Measurements from ENCODE around the gene CFC1B.
"Not testable (repeated sequence)": the region's sequence is repeated elsewhere in the genome, so short reads cannot be mapped to it uniquely, and the experiment has no call there.

CFC1B gene

GRCh38 chr2:130520992-130521391, at the start of gene CFC1B:
TSS of gene CFC1B (plus strand) at chr2:130521222. CDS start at chr2:130521485, 263 bp downstream.
- DNase-seq = not testable (repeated sequence)

GRCh38 chr2:130491073-130491472, 29.9 kb upstream of the CFC1B start:
- not testable (repeated sequence) for DNase-seq

DNA sequence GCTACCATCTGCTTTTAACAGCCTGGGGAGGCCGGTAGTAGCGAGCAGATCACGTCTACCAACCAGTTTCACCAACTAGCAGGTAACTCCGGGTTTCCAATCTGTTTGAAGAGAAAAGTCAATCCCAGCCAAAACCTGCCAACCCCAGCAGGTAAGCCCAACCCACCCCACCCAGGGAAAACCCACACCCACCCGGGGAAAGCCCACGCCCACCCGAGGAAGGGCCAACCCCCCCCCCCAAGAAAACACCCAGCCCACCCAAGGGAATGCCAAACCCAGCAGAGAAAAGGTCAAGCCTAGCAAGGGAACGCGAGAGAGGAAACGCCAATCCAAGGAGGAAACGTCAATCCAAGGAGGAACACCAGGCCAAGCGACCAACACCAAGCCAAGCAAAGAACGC, 11.8 kb upstream of the CFC1B start, which contains the start of gene POTEI:
Gene POTEI (minus strand): TSS at position 101 of the 400 bp plus-strand sequence. CDS start 93 bp downstream, at position 8.
- not testable (repeated sequence) for DNase-seq

DNA sequence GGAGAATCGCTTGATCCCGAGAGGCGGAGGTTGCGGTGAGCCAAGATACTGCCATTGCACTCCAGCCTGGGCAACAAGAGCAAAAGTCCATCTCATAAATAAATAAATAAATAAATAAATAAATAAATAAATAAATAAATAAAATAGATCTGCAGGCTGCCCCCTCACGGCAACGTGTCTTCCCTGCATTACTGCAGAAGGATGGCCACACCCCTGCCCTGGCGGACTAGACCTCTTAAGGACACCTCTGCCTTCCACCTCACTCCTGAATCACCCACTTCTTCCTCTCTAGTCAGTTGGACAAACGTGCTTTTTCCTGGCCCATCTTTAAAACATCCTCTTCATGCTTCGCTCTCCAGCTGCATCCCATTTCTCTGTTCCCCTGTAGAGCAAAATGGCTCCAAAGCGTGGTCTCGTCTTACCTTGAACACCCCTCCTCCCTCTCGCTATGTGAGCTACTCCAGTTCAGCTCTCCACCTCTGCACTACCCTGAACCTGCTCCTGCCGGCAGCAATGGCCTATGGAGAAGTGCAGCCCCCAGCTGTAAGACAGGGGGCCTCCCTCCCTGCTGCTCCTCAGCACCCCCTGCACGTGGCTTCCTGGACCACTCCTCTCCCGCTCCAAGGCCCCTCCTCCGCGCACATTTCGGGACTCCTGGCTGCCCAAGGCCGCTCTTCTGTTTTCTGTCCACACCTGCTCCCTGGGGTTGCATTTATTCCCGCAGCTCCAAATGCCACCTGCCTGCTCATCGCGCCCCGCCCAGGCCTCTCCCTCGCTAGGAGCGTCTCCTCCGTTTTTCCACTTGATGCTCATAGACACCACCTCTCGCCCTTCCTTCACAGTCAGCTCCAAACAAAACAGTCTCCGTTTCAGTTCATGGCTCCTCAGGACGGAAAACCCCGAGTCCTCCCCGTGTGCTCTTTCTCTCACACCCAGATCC, 9.9 kb upstream of the CFC1B start:
- DNase-seq = not testable (repeated sequence)

DNA sequence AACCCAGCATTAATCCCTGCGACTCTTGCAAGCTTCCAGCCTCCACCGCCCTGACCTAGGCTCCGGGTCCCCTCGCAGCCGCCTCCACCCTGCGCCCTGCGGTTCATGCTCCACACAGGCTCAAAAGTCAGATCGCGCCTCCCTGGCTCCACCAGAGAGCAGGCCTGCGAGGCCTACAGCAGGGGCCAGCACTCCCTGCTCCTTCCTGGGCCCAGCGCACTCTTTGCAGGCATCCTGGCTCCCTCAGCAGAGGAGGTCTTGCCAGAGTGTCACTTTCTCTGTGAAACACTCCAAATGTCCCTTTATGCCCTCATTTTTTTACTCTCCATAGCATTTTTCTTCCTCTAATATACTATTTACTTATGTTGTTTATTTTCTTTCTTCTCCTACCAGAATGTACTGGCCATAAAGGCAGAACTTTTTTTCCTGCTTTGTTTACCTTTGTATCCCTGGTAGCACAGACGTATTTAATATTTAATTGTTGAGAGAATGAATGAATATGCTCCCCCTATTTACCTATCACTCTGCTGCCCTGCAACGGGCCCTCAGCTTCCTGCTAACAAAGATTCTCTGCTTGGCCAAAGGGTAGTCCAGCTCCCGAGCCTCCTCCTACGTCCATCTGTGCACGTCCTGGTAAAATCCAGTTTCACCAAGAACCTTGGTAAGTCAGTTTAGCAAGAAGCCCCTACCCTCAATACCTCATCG, 9.1 kb upstream of the CFC1B start:
- not testable (repeated sequence) for DNase-seq

GRCh38 chr2:130518516-130519106, 2.4 kb upstream of the CFC1B start:
- DNase-seq = not testable (repeated sequence)

GRCh38 chr2:130522390-130522789, 1.4 kb downstream of the CFC1B start:
- not testable (repeated sequence) for DNase-seq

- not testable (repeated sequence) for DNase-seq
These were observed 6.4 kb downstream of the CFC1B start for GRCh38 chr2:130527365-130527967.

DNA sequence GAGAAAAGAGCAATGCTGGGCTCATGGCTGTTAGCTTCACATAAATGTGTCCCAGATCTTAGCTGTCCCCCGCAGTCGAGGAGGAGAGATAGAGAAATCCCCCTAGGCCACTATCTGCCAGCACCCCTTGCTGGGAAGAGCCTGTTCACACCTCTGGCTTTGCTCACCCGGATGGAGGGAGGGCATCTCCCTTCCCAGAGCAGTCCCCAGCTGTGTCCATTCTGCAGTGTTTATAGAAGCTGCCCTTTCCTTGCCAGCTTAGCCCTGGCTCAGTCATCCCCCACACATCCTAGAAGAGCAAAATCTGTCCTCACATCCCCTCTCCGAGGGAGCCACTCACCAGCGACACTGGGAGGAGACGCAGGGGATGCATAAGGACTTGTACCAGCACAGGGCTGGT, 8.5 kb downstream of the CFC1B start:
- not testable (repeated sequence) for DNase-seq

DNA sequence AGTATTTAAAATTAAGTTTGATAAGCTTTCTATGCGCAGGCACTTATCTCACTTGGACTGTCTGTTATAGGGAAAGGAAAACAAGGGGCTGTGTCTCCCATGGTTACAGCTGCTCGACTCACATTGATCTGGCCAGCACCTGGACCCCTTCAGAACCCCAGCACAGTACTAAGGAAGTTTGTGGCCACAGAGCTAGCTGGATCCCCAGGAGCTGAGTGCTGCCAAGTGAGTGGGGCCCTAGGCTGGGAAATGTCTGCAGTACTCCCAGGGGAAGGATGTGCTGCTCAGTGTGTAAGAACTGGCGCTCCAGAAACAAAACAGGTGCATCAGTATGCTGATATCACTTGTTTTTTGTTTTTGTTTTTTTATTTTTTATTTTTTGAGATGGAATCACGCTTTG, 9.2 kb downstream of the CFC1B start:
- DNase-seq = not testable (repeated sequence)

DNA sequence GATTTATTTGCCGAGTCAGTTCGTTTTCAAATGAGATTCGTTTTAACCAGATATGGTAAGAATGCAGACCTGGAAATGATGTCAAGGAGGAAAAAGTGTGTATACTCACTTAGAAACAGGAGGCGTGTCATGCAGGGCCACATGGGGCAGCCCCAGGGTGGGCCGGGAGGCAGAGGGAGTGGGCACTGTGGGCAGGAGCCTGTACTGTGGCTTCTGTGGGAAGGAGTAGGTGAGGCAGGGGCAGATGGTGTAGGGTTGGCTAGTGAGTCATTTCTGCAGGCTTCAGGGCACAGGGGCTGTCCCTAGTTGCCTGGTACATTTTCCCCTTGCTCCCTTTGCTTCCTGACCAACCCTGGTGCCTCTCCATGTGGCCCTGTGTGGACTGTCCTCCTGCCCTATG, 10.2 kb downstream of the CFC1B start:
- DNase-seq = not testable (repeated sequence)

GRCh38 chr2:130531672-130532071, 10.7 kb downstream of the CFC1B start:
- not testable (repeated sequence) for DNase-seq

- DNase-seq = not testable (repeated sequence)
These were observed 15.6 kb downstream of the CFC1B start for GRCh38 chr2:130536654-130537053.

- not testable (repeated sequence) for DNase-seq
These were observed 17.2 kb downstream of the CFC1B start for GRCh38 chr2:130538271-130538670.

DNA sequence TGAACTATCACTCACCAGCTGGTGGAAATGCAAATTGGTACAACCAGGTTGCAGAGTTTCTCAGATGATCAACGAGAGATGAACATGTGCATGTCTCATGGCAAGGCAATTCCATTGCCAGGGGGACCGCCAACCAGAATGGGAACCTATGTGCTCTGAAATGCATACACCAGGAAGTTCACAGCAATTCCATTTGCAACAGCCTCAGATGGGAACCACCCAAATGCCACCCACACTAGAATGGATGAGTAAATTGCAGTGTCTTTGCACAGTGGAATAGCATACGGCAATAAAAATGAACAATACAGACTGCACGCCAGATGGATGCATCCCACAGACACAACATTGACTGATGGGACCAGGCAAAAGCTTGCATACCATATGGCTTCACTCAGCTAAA, 21.8 kb downstream of the CFC1B start:
- not testable (repeated sequence) for DNase-seq

DNA sequence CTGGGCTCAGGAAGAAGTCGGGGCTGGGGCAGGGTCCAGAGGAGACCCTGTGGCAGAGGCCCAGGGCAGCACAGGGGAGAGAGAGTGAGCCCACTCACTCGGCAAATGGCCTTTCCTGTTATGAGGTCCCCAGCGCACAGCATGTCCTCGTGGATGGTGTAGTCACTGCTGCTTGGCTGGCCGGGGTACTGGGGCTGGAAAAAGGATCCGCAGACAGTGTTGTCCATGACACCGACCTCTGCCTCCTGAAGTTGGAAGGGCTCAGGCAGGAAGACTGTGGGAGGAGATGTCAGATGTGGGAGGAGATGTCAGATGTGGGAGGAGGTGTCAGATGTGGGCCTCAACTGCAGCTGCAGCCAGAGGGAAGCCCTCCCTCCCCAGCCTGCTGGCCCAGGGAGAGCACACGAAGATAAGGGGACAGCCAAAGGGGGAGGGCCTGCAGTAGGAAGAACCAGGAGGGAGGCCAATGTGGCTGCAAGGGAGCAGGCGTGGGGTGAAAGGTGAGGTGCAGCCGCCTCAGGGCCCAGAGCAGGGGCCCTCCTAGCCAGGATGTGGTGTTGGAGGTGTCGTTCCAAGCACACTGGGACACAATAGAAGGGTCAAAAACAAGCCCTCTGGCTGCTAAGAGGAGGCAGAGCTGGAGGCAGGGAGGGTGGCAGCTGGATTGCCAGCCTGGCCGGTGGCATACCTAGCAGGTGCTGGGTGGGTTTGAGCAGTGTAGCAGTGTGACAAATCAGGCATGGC, 22.9 kb downstream of the CFC1B start:
- not testable (repeated sequence) for DNase-seq

DNA sequence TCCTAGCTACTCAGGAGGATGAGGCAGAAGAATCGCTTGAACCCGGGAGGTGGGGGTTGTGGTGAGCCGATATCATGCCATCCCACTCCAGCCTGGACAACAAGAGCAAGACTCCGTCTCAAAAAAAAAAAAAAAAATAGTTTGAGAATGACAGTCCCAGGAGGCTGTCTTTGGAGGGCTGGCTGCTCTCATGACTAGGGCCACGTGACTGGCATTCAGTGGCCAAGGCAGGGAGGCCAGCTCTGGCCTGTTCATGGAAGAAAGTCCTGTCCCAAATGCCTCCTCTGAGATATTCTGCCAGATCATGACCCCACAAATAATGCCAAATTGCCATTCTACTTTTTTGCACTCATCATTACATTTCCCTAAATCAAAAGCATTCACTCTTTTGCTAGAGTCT, 24.0 kb downstream of the CFC1B start:
- not testable (repeated sequence) for DNase-seq

GRCh38 chr2:130548418-130548817, 27.4 kb downstream of the CFC1B start:
- DNase-seq = not testable (repeated sequence)

DNA sequence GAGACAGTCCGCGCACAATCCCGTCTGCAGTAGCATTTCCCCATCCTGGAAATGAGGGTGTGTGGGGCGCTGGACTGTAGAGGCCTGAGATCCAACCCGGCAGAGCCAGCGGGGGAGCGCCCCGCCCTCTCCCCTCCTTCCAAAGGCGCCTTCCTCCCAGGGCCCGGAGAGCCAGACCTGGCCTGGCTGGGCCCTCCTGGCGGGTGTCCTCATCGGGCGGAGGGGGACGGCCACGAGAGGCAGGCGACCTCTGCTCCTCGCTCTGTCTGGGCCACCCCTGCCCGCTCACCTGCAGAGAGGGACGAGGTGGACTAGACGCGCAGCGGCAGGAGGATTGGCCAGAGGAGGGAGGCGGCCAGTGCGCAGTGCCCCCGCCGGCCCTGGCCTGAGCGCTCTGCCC, 28.5 kb downstream of the CFC1B start:
- DNase-seq = not testable (repeated sequence)

DNA sequence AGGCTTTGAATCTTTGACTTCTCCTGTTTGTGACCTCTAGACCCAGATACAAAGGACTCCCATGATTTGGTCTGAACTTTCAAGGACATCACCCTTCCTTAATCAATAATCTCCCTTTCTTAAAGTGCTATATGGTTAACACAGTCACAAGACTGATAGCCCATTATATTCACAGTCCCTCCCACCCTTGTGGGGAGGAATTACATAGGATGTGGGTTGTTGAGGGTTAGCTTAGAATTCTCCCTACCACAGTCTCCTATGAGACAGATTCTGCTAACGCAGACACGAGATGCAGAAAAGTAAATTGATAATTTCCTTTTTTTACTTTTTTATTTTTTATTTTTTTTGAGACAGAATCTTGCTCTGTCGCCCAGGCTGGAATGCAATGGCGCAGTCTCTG, 33.2 kb downstream of the CFC1B start:
- not testable (repeated sequence) for DNase-seq

DNA sequence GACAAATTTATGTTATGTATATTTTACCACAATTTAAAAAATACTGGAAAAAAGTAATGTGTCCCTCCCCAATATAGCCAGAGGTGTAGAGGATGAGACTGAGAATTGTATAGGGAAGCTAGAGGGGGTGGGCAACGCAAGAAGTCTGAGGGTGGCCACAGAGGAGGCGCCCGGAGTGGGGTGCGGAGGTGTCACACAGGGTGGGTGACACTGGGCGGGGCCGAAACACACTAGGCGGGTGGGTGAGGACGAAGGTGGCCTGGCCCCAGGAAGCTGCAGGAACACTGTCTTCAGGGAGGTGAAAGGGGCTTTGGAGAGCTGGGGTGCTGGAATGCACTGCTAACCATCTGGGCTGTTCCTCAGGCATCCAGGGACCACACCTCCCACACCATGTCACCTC, 35.4 kb downstream of the CFC1B start:
- not testable (repeated sequence) for DNase-seq

DNA sequence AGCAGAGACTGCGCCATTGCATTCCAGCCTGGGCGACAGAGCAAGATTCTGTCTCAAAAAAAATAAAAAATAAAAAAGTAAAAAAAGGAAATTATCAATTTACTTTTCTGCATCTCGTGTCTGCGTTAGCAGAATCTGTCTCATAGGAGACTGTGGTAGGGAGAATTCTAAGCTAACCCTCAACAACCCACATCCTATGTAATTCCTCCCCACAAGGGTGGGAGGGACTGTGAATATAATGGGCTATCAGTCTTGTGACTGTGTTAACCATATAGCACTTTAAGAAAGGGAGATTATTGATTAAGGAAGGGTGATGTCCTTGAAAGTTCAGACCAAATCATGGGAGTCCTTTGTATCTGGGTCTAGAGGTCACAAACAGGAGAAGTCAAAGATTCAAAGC, 45.1 kb downstream of the CFC1B start:
- DNase-seq = not testable (repeated sequence)
